ENCODE data around the gene CCP110. TPM values are rescaled to one million over a fixed set of nuclear protein-coding genes. Genes with fewer than 3 reads are reported as not detected.

Gene CCP110
- total RNA-seq, 6 experiments from 2014 or later = 2.6 to 5.6 (median 4.2) TPM

GRCh38 chr16:19481296-19481695 lies 42.4 kb upstream of the CCP110 start:
- ATAC-seq (peak in 2 of 4 donors; percentile 38 to 68), DNase-seq (no peak)
- Histone ChIP-seq H3K36me3 (no peaks in the 10 kb centered on the region), H3K4me3 (no peak overlapping the region), H3K27ac (no peak overlapping the region), H3K9me3 (no peaks in the 10 kb centered on the region), H3K27me3 (no peaks in the 10 kb centered on the region), H3K4me1 (no peaks in the 10 kb centered on the region)
- intact Hi-C loops (cut with DNase I) = no loop called here
- WGBS (ENCODE audit: insufficient coverage, low coverage, low lambda C conversion rate, missing lambda C conversion rate) = 67% methylated on average over 1 of the region's 2 CpGs
- TF ChIP-seq, protein P1, sequence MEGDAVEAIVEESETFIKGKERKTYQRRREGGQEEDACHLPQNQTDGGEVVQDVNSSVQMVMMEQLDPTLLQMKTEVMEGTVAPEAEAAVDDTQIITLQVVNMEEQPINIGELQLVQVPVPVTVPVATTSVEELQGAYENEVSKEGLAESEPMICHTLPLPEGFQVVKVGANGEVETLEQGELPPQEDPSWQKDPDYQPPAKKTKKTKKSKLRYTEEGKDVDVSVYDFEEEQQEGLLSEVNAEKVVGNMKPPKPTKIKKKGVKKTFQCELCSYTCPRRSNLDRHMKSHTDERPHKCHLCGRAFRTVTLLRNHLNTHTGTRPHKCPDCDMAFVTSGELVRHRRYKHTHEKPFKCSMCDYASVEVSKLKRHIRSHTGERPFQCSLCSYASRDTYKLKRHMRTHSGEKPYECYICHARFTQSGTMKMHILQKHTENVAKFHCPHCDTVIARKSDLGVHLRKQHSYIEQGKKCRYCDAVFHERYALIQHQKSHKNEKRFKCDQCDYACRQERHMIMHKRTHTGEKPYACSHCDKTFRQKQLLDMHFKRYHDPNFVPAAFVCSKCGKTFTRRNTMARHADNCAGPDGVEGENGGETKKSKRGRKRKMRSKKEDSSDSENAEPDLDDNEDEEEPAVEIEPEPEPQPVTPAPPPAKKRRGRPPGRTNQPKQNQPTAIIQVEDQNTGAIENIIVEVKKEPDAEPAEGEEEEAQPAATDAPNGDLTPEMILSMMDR (IDR thresholded peaks at IDR 0.05) = no peak
- no peak for TF ChIP-seq POLR2A (IDR thresholded peaks at IDR 0.05)

DNA sequence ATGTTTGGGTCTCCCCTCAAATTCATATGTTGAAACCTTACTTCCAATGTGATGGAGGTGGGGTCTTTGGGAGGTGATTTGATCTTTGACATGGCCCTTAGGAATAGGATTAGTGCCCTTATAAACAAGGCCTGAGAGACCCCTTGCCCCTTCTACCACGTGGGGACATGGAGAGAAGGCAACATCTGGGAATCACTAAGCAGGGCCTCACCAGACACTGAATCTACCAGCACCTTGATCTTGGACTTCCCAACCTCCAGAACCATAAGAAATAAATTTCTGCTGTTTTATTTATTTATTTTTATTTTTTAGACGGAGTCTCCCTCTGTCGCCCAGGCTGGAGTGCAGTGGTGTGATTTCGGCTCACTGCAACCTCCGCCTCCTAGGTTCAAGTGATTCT lies 42.0 kb upstream of the CCP110 start:
- Histone ChIP-seq H3K36me3 (no peaks in the 10 kb centered on the region), H3K27ac (no peak overlapping the region), H3K4me3 (no peak overlapping the region), H3K9me3 (no peaks in the 10 kb centered on the region), H3K4me1 (no peaks in the 10 kb centered on the region), H3K27me3 (no peaks in the 10 kb centered on the region)
- intact Hi-C loops (cut with DNase I) = no loop called here
- 80% methylated on average over 2 of the region's 5 CpGs for WGBS (ENCODE audit: insufficient coverage, low coverage, low lambda C conversion rate, missing lambda C conversion rate)
- DNase-seq = no peak
- TF ChIP-seq POLR2A (IDR thresholded peaks at IDR 0.05) = no peak
- TF ChIP-seq, protein P1 (IDR thresholded peaks at IDR 0.05) = no peak
- ATAC-seq = no peak

- TF ChIP-seq POLR2A (IDR thresholded peaks at IDR 0.05) = no peak
- TF ChIP-seq, protein P1 (IDR thresholded peaks at IDR 0.05) = no peak
- ATAC-seq (no peak), DNase-seq (no peak)
- H3K27ac ChIP-seq = no peak overlapping the region
- no peaks in the 10 kb centered on the region for H3K27me3 ChIP-seq
- intact Hi-C loops (cut with DNase I) = no loop called here
- H3K9me3 ChIP-seq = no peaks in the 10 kb centered on the region
- no peaks in the 10 kb centered on the region for H3K4me1 ChIP-seq
- no peaks in the 10 kb centered on the region for H3K36me3 ChIP-seq
- 67% methylated on average over 1 of the region's 1 CpG for WGBS (ENCODE audit: insufficient coverage, low coverage, low lambda C conversion rate, missing lambda C conversion rate)
- H3K4me3 ChIP-seq = no peak overlapping the region
Observed at GRCh38 chr16:19482291-19482690, 41.5 kb upstream of the CCP110 start.

DNA sequence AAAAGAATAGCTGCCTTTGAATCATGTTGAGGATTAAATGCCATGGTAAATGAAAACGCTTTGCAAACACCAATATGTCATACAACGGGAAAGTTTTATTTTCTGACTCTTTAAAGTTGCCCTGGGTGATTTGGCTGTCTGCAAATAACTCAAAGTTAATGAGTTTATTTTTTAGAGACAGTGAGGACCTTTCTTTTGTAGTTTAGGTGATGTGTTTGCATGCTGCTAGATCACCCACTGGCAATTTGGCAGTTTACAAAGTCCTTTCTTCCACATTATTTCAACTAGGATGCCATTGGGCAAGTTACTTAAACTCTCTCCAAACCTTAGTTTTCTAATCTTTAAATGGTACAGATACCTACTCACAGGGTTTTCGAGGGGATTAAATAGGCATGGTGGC lies 39.6 kb upstream of the CCP110 start:
- WGBS (ENCODE audit: insufficient coverage, low coverage, low lambda C conversion rate, missing lambda C conversion rate) = 72% methylated on average over 3 of the region's 3 CpGs

More for the DNA sequence above, 39.6 kb upstream of the CCP110 start:
- ATAC-seq (no peak), DNase-seq (no peak)
- no peak overlapping the region for H3K4me3 ChIP-seq
- intact Hi-C loops (cut with DNase I) = no loop called here
- H3K36me3 ChIP-seq = no peaks in the 10 kb centered on the region
- TF ChIP-seq, protein P1 (IDR thresholded peaks at IDR 0.05) = no peak
- TF ChIP-seq POLR2A (IDR thresholded peaks at IDR 0.05) = no peak
- no peaks in the 10 kb centered on the region for H3K9me3 ChIP-seq
- H3K27me3 ChIP-seq = no peaks in the 10 kb centered on the region
- peaks cover 0 to 13% (median 0%) of the 10 kb centered on the region in 4 donors for H3K4me1 ChIP-seq
- H3K27ac ChIP-seq = no peak overlapping the region
